Left ventricle myocardium inferior (tissue), 1 donor: ENCODE measurements around the gene EPHA10. TPM values are rescaled to one million over a fixed set of nuclear protein-coding genes. Genes with fewer than 3 reads are reported as not detected.

Source experiments
- DNase-seq: peaks from one replicate; pipeline ENCODE4 v3.0.0-alpha.2; 2020
- H3K27ac ChIP-seq: fragments of 200-600 bp; replicated peaks from 2 replicates; pipeline ENCODE4 v1.8.0; 2021
- H3K27me3 ChIP-seq: fragments of 200-600 bp; 2 replicates; pipeline ENCODE4 v1.8.0; 2021; ENCODE audit warnings: low read depth
- H3K36me3 ChIP-seq: fragments of 200-600 bp; 2 replicates; pipeline ENCODE4 v1.8.0; 2021
- H3K4me1 ChIP-seq: fragments of 200-600 bp; 2 replicates; pipeline ENCODE4 v1.8.0; 2021
- H3K4me3 ChIP-seq: fragments of 200-600 bp; 2 replicates; pipeline ENCODE4 v1.8.0; 2021; ENCODE audit warnings: mild to moderate bottlenecking, moderate library complexity
- H3K9me3 ChIP-seq: fragments of 200-600 bp; replicated peaks from 2 replicates; pipeline ENCODE4 v1.8.0; 2021
- CTCF ChIP-seq: fragments of 200-600 bp; IDR thresholded peaks from 2 replicates; pipeline ENCODE4 v1.8.0; 2021; ENCODE audit warnings: antibody characterized with exemption, mild to moderate bottlenecking, borderline replicate concordance
- intact Hi-C: fragments of 100-400 bp; cut with micrococcal nuclease; formaldehyde crosslinking; loops from one replicate; pipeline ENCODE4 v1.11.0; 2022
- total RNA-seq: library from RNA; stranded (reverse); fragmentation: NEBNext Ultra II Directional; extraction: Animal tissue kit (Norgen Biotek cat#: 25700); gene quantifications from one replicate; pipeline ENCODE4 v1.2.1, GENCODE V29; 2021
- donor health status: DM: no; HTN: yes; CAD: no; lungs with severe emphysema.

EPHA10 gene
- total RNA-seq, 1 donor from 2014 or later = 0.14 TPM

DNA sequence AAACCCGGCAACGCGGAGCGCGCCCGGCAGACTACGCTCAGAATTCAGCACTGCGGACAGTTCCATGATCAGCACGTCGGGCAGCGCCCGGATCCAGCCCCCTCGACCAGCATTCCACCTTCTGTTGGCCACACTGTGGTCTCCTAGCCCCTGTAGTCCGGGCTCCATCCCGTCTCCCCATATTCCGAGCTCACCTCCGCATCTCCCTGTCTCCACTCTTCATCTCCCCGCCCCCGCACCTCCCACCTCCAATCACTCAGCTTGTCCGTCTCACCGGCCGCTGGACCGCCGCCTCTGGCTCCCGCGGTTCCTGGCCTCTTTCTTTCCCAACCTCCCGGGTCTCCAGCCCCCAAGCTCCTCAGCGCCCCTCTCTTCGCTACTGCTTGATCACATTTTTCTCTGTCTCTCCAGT, 500 bp downstream of the EPHA10 start:
- intact Hi-C loops = no loop called here
- H3K27me3 ChIP-seq = peaks cover 99% of the 10 kb centered on the region
- DNase-seq = no peak

DNA sequence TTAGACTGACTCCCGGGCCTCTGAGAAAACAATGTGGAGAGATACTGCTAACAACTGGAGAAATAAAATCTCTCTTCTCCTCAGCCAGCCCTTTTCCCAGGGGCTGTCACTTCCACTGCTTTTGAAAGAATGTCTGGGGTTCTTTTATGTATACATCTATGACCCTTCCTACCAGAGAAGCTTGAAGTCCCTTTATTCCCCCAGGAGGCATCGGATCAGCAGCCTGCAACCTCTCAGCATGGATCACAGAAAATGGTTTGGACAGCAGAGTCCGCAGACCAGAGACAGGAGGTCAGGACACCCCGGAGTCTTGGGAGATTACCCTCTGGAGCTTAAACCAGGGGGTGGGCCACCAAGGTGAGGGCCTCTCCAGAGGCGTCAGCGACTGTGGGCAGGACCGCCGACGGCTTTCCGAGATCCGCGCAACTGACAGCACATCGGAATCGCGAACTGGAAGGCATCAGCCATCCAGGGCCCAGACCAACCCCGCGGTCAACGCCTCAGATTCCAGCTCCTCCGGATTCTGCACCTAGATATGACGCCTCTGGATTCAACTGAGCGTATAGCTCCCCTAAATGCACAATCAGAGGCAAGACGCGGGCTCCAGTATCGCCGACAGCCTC, 1.0 kb downstream of the EPHA10 start:
- no peak overlapping the region for H3K4me3 ChIP-seq
- H3K27me3 ChIP-seq = peaks cover 99% of the 10 kb centered on the region
- intact Hi-C loops = no loop called here
- H3K9me3 ChIP-seq = no peaks in the 10 kb centered on the region
- DNase-seq = no peak
- no peaks in the 10 kb centered on the region for H3K4me1 ChIP-seq
- no peak overlapping the region for H3K27ac ChIP-seq
- TF ChIP-seq CTCF = no peak
- no peaks in the 10 kb centered on the region for H3K36me3 ChIP-seq

More for the DNA sequence above, 500 bp downstream of the EPHA10 start:
- Histone ChIP-seq H3K4me3 (no peak overlapping the region), H3K4me1 (no peaks in the 10 kb centered on the region), H3K36me3 (no peaks in the 10 kb centered on the region), H3K27ac (no peak overlapping the region), H3K9me3 (no peaks in the 10 kb centered on the region)
- no peak for TF ChIP-seq CTCF

DNA sequence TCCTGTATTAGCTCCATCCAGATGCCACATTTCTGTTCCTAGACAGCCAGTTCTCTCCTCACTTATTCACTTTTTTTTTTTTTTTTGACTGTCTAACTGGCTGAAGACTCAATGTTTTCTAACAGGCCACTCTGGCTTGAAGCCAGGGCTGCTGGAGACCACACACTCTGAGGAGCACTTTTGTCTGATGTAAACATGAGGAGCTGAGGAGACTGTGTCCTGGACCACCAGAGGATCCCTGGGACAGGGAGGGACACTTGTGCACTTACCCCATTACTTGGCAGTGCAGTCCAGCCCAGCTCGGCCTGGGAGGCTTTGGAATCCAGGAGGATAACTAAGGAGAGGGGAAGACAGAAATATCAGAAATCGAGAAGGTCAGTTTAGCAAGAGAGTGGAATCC, 2.4 kb downstream of the EPHA10 start:
- intact Hi-C loops = no loop called here
- no peaks in the 10 kb centered on the region for H3K9me3 ChIP-seq
- peaks cover 99% of the 10 kb centered on the region for H3K27me3 ChIP-seq

DNA sequence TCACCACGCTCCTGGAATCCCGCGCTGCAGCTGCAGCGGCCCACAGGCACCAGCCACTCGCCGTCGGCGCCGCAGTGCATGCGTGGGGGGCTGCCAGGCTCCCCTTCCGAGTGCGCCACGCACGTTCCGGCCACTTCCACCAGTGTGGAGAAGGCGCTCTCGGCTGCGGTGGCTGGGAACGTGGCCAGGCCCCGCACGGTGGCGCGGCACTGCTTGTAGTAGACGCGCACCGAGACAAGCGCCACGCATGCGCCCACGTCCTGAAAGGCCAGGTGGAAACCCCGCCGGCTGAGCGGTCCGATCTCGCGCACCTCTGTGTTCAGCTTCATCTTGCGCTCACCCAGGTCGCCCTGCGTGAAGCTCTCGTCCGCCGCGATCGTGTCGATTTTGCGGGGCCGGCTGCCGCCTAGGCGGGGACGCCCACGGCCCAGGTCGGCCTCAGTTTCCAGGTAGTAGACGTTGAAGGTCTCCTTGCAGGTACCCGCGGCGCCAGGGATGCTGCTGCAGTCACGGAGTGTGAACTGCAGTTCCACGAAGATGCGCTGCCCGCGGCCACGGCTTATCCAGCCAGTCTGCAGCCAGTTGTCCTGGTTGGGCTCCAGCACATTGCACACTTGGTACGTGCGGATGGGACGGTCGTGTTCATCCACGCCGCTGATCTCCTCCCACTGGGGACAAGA, 3.4 kb downstream of the EPHA10 start:
- Histone ChIP-seq H3K27ac (no peak overlapping the region), H3K27me3 (peaks cover 98% of the 10 kb centered on the region), H3K9me3 (no peaks in the 10 kb centered on the region), H3K4me1 (no peaks in the 10 kb centered on the region), H3K36me3 (no peaks in the 10 kb centered on the region), H3K4me3 (no peak overlapping the region)
- TF ChIP-seq CTCF = no peak
- no peak for DNase-seq
- intact Hi-C loops = no loop called here

More for the DNA sequence above, 2.4 kb downstream of the EPHA10 start:
- Histone ChIP-seq H3K4me3 (no peak overlapping the region), H3K27ac (no peak overlapping the region), H3K4me1 (no peaks in the 10 kb centered on the region), H3K36me3 (no peaks in the 10 kb centered on the region)
- no peak for DNase-seq
- TF ChIP-seq CTCF = no peak

DNA sequence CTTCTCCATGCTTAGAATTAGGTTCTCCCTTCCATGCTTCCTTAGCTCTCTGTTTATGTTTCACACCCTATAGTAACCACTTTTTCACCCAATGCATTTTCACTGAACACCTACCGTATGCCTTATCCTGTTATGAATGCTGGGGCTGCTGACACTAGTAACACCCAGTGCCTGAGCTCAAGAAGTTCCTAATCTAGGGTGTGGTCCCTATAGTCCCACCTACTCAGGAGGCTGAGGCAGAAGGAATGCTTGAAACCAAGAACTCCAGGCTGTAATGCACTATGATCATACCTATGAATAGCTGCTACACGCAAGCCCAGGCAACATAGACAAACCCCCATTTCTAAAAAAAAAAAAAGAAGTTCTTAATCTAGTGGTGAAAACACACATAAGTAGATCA, 5.5 kb downstream of the EPHA10 start:
- intact Hi-C loops = no loop called here
- H3K36me3 ChIP-seq = no peaks in the 10 kb centered on the region
- peaks cover 99% of the 10 kb centered on the region for H3K27me3 ChIP-seq
- no peak for DNase-seq
- H3K4me1 ChIP-seq = no peaks in the 10 kb centered on the region
- no peak overlapping the region for H3K4me3 ChIP-seq
- H3K9me3 ChIP-seq = no peaks in the 10 kb centered on the region
- TF ChIP-seq CTCF = no peak
- H3K27ac ChIP-seq = no peak overlapping the region
